ENCODE data around the gene ATP11A. TPM values are rescaled to one million over a fixed set of nuclear protein-coding genes. Genes with fewer than 3 reads are reported as not detected.
"Not testable (repeated sequence)": the region's sequence is repeated elsewhere in the genome, so short reads cannot be mapped to it uniquely, and the experiment has no call there.

ATP11A gene
- total and polyA plus RNA-seq, 4 donors: 18.0 to 24.7 (median 21.5) TPM

GRCh38 chr13:112882555-112883024 is 192.8 kb downstream of the ATP11A start:
- DNase-seq (ENCODE audit: low read depth in 4 of 6, low spot score in 6 of 6): no peak
- 96% methylated on average over 32 of the region's 34 CpGs for WGBS (ENCODE audit: insufficient coverage)

GRCh38 chr13:112883241-112883945 is 193.6 kb downstream of the ATP11A start:
- H3K27me3 ChIP-seq (ENCODE audit: control insufficient read depth, insufficient read depth, low read length): no peaks in the 10 kb centered on the region
- H3K4me3 ChIP-seq (ENCODE audit: low read depth, low read length): no peak overlapping the region
- H3K4me1 ChIP-seq (ENCODE audit: control insufficient read depth, insufficient read depth, low read length): peaks cover 9% of the 10 kb centered on the region
- no peaks in the 10 kb centered on the region for H3K9me3 ChIP-seq (ENCODE audit: control insufficient read depth, insufficient read depth, low read length)
- 88% methylated on average over 10 of the region's 24 CpGs for WGBS (ENCODE audit: insufficient coverage)
- H3K36me3 ChIP-seq (ENCODE audit: control insufficient read depth, insufficient read depth, low read length): peaks cover 50% of the 10 kb centered on the region
- no peak for DNase-seq (ENCODE audit: low read depth in 4 of 6, low spot score in 6 of 6)
- H3K27ac ChIP-seq (ENCODE audit: low read depth, low read length): no peak overlapping the region

More at GRCh38 chr13:112882555-112883024, 192.8 kb downstream of the ATP11A start:
- no peaks in the 10 kb centered on the region for H3K9me3 ChIP-seq (ENCODE audit: control insufficient read depth, insufficient read depth, low read length)
- peaks cover 9% of the 10 kb centered on the region for H3K4me1 ChIP-seq (ENCODE audit: control insufficient read depth, insufficient read depth, low read length)
- H3K27me3 ChIP-seq (ENCODE audit: control insufficient read depth, insufficient read depth, low read length): no peaks in the 10 kb centered on the region
- no peak overlapping the region for H3K4me3 ChIP-seq (ENCODE audit: low read depth, low read length)
- H3K36me3 ChIP-seq (ENCODE audit: control insufficient read depth, insufficient read depth, low read length): peaks cover 58% of the 10 kb centered on the region
- H3K27ac ChIP-seq (ENCODE audit: low read depth, low read length): no peak overlapping the region

- not testable (repeated sequence) for DNase-seq (ENCODE audit: low read depth in 4 of 6, low spot score in 6 of 6); H3K4me3 ChIP-seq (ENCODE audit: low read depth, low read length)
- 96% methylated on average over 12 of the region's 13 CpGs for WGBS (ENCODE audit: insufficient coverage)
Observed at GRCh38 chr13:112884700-112885099, 194.9 kb downstream of the ATP11A start.

GRCh38 chr13:112885242-112885781 is 195.5 kb downstream of the ATP11A start:
- DNase-seq (ENCODE audit: low read depth in 4 of 6, low spot score in 6 of 6): no peak
- Histone ChIP-seq H3K27me3 (ENCODE audit: control insufficient read depth, insufficient read depth, low read length) (peaks cover 2% of the 10 kb centered on the region), H3K9me3 (ENCODE audit: control insufficient read depth, insufficient read depth, low read length) (no peaks in the 10 kb centered on the region), H3K36me3 (ENCODE audit: control insufficient read depth, insufficient read depth, low read length) (peaks cover 40% of the 10 kb centered on the region), H3K4me1 (ENCODE audit: control insufficient read depth, insufficient read depth, low read length) (peaks cover 9% of the 10 kb centered on the region), H3K4me3 (ENCODE audit: low read depth, low read length) (no peak overlapping the region), H3K27ac (ENCODE audit: low read depth, low read length) (no peak overlapping the region)
- 91% methylated on average over 19 of the region's 19 CpGs for WGBS (ENCODE audit: insufficient coverage)

More at GRCh38 chr13:112884700-112885099, 194.9 kb downstream of the ATP11A start:
- not testable (repeated sequence) for H3K27ac ChIP-seq (ENCODE audit: low read depth, low read length); H3K9me3 ChIP-seq (ENCODE audit: control insufficient read depth, insufficient read depth, low read length); H3K4me1 ChIP-seq (ENCODE audit: control insufficient read depth, insufficient read depth, low read length); H3K27me3 ChIP-seq (ENCODE audit: control insufficient read depth, insufficient read depth, low read length)
- H3K36me3 ChIP-seq (ENCODE audit: control insufficient read depth, insufficient read depth, low read length): peaks cover 45% of the 10 kb centered on the region

GRCh38 chr13:112885782-112886268 is 196.0 kb downstream of the ATP11A start:
- peaks cover 9% of the 10 kb centered on the region for H3K4me1 ChIP-seq (ENCODE audit: control insufficient read depth, insufficient read depth, low read length)
- peaks cover 3% of the 10 kb centered on the region for H3K27me3 ChIP-seq (ENCODE audit: control insufficient read depth, insufficient read depth, low read length)
- H3K36me3 ChIP-seq (ENCODE audit: control insufficient read depth, insufficient read depth, low read length): peaks cover 35% of the 10 kb centered on the region
- H3K4me3 ChIP-seq (ENCODE audit: low read depth, low read length): no peak overlapping the region
- WGBS (ENCODE audit: insufficient coverage): 9% methylated on average over 24 of the region's 25 CpGs
- no peak overlapping the region for H3K27ac ChIP-seq (ENCODE audit: low read depth, low read length)
- no peaks in the 10 kb centered on the region for H3K9me3 ChIP-seq (ENCODE audit: control insufficient read depth, insufficient read depth, low read length)
- peak in 5 of 6 donors; percentile 15 to 76 (median 24) for DNase-seq (ENCODE audit: low read depth in 4 of 6, low spot score in 6 of 6)

- WGBS (ENCODE audit: insufficient coverage): 92% methylated on average over 6 of the region's 6 CpGs
- Histone ChIP-seq H3K27ac (ENCODE audit: low read depth, low read length) (no peak overlapping the region), H3K4me1 (ENCODE audit: control insufficient read depth, insufficient read depth, low read length) (peaks cover 18% of the 10 kb centered on the region), H3K4me3 (ENCODE audit: low read depth, low read length) (no peak overlapping the region), H3K36me3 (ENCODE audit: control insufficient read depth, insufficient read depth, low read length) (peaks cover 21% of the 10 kb centered on the region), H3K27me3 (ENCODE audit: control insufficient read depth, insufficient read depth, low read length) (peaks cover 12% of the 10 kb centered on the region), H3K9me3 (ENCODE audit: control insufficient read depth, insufficient read depth, low read length) (no peaks in the 10 kb centered on the region)
- DNase-seq (ENCODE audit: low read depth in 4 of 6, low spot score in 6 of 6): no peak
Observed at GRCh38 chr13:112887151-112887550, 197.3 kb downstream of the ATP11A start.

GRCh38 chr13:112887557-112887991 is 197.7 kb downstream of the ATP11A start:
- 86% methylated on average over 10 of the region's 10 CpGs for WGBS (ENCODE audit: insufficient coverage)
- no peaks in the 10 kb centered on the region for H3K9me3 ChIP-seq (ENCODE audit: control insufficient read depth, insufficient read depth, low read length)
- H3K27me3 ChIP-seq (ENCODE audit: control insufficient read depth, insufficient read depth, low read length): peaks cover 16% of the 10 kb centered on the region
- peaks cover 17% of the 10 kb centered on the region for H3K36me3 ChIP-seq (ENCODE audit: control insufficient read depth, insufficient read depth, low read length)
- H3K4me3 ChIP-seq (ENCODE audit: low read depth, low read length): no peak overlapping the region
- H3K27ac ChIP-seq (ENCODE audit: low read depth, low read length): no peak overlapping the region
- H3K4me1 ChIP-seq (ENCODE audit: control insufficient read depth, insufficient read depth, low read length): peaks cover 21% of the 10 kb centered on the region
- no peak for DNase-seq (ENCODE audit: low read depth in 4 of 6, low spot score in 6 of 6)

GRCh38 chr13:112888238-112889111 is 198.6 kb downstream of the ATP11A start:
- 90% methylated on average over 32 of the region's 34 CpGs for WGBS (ENCODE audit: insufficient coverage)
- Histone ChIP-seq H3K4me1 (ENCODE audit: control insufficient read depth, insufficient read depth, low read length) (peaks cover 30% of the 10 kb centered on the region), H3K27ac (ENCODE audit: low read depth, low read length) (no peak overlapping the region), H3K27me3 (ENCODE audit: control insufficient read depth, insufficient read depth, low read length) (peaks cover 21% of the 10 kb centered on the region), H3K36me3 (ENCODE audit: control insufficient read depth, insufficient read depth, low read length) (peaks cover 8% of the 10 kb centered on the region), H3K4me3 (ENCODE audit: low read depth, low read length) (no peak overlapping the region), H3K9me3 (ENCODE audit: control insufficient read depth, insufficient read depth, low read length) (no peaks in the 10 kb centered on the region)
- DNase-seq (ENCODE audit: low read depth in 4 of 6, low spot score in 6 of 6): no peak
